Measurements from ENCODE around the gene AGL. TPM values are rescaled to one million over a fixed set of nuclear protein-coding genes. Genes with fewer than 3 reads are reported as not detected.

AGL gene
- total and polyA plus RNA-seq, 2 of the 13 experiments (the other 11 are each of a cell fraction or from before 2014, with no cell fraction given), result 4.3 to 13.1 TPM

DNA sequence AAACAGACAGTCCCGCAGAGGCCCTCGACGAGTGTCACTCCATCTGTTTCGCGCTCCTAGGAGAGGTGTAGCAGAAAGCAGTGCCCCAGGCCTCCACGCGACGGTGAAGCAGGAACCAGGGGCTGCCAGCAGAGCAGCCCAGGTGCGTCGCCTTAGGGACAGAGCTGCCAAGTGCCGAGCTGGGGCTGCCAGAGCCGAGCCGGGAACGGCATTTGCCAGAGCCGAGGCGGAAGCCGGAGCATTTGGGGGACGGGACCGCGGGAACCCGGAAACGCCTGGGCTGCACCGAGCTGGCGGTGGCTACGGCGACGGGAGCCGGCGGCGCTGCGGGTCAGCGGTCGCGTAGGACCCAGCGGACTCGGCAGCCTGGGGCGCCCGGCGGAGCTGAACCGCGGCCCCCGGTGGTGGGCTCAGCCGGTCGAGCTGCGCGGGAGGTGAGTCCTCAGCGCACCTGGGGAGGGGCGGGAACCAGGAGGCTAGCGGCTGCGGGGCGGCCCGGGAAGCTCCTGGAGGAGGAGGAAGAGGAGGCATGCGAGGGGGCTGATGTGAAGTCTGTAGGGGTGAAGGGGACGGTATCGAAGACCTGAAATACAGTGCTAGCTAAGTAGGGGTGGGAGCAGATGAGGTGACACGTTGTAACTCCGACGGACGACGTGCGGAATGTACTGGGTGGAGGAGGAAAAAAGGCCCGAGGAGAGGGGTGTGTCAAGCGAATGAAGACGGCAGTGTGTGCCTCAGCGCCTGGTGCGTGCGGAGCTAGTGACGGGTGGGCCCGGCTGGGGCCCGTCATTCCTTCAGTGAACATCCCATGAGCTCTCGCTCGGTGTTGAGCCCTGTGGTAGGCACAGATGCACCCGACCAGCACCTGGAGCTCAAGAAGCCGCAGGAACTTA lies 119.8 kb downstream of the AGL start, which contains the start of gene SLC35A3 (continued):
- TF ChIP-seq ZNF678 (CRISPR knock-in tag; IDR thresholded peaks at IDR 0.05), result no peak; the same call in 1 of the 2 replicates
- TF ChIP-seq, protein P1, sequence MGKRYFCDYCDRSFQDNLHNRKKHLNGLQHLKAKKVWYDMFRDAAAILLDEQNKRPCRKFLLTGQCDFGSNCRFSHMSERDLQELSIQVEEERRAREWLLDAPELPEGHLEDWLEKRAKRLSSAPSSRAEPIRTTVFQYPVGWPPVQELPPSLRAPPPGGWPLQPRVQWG (CRISPR knock-in tag; IDR thresholded peaks at IDR 0.05; ENCODE audit: borderline replicate concordance, low read depth), result no peak
- TF ChIP-seq CBX2 (IDR thresholded peaks at IDR 0.05; ENCODE audit: low read depth, low read length), result no peak
- TF ChIP-seq CBX2 (CRISPR knock-in tag; IDR thresholded peaks at IDR 0.05; ENCODE audit: low read depth), result peak; percentile 83; the same call in 1 of the 2 replicates
- no peak; the same call in 1 of the 2 replicates for TF ChIP-seq ZNF879 (CRISPR knock-in tag; IDR thresholded peaks at IDR 0.05)
- TF ChIP-seq ZNF3 (CRISPR knock-in tag; IDR thresholded peaks at IDR 0.05), result 0 out of 2 replicates have a peak, but pooled peaks have one; percentile 34
- peak in 1 of 2 experiments; percentile 25; a peak in 2 of 4 replicates for TF ChIP-seq NR2F1 (CRISPR knock-in tag; IDR thresholded peaks at IDR 0.05)
- TF ChIP-seq, protein P2, sequence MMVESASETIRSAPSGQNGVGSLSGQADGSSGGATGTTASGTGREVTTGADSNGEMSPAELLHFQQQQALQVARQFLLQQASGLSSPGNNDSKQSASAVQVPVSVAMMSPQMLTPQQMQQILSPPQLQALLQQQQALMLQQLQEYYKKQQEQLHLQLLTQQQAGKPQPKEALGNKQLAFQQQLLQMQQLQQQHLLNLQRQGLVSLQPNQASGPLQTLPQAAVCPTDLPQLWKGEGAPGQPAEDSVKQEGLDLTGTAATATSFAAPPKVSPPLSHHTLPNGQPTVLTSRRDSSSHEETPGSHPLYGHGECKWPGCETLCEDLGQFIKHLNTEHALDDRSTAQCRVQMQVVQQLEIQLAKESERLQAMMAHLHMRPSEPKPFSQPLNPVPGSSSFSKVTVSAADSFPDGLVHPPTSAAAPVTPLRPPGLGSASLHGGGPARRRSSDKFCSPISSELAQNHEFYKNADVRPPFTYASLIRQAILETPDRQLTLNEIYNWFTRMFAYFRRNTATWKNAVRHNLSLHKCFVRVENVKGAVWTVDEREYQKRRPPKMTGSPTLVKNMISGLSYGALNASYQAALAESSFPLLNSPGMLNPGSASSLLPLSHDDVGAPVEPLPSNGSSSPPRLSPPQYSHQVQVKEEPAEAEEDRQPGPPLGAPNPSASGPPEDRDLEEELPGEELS (CRISPR knock-in tag; IDR thresholded peaks at IDR 0.05), result no peak; the same call in 1 of the 2 replicates
- TF ChIP-seq BHLHE40 (IDR thresholded peaks at IDR 0.05; ENCODE audit: low read length), result 0 out of 2 replicates have a peak, but pooled peaks have one; percentile 23
- TF ChIP-seq ZNF451 (CRISPR knock-in tag; IDR thresholded peaks at IDR 0.05), result peak; percentile 94
- peak; percentile 99 for TF ChIP-seq ZFP82 (CRISPR knock-in tag; IDR thresholded peaks at IDR 0.05; ENCODE audit: borderline replicate concordance)
- peak; percentile 51; the same call in 1 of the 2 replicates for TF ChIP-seq SOX5 (CRISPR knock-in tag; IDR thresholded peaks at IDR 0.05; ENCODE audit: borderline replicate concordance)
- TF ChIP-seq, protein P3, sequence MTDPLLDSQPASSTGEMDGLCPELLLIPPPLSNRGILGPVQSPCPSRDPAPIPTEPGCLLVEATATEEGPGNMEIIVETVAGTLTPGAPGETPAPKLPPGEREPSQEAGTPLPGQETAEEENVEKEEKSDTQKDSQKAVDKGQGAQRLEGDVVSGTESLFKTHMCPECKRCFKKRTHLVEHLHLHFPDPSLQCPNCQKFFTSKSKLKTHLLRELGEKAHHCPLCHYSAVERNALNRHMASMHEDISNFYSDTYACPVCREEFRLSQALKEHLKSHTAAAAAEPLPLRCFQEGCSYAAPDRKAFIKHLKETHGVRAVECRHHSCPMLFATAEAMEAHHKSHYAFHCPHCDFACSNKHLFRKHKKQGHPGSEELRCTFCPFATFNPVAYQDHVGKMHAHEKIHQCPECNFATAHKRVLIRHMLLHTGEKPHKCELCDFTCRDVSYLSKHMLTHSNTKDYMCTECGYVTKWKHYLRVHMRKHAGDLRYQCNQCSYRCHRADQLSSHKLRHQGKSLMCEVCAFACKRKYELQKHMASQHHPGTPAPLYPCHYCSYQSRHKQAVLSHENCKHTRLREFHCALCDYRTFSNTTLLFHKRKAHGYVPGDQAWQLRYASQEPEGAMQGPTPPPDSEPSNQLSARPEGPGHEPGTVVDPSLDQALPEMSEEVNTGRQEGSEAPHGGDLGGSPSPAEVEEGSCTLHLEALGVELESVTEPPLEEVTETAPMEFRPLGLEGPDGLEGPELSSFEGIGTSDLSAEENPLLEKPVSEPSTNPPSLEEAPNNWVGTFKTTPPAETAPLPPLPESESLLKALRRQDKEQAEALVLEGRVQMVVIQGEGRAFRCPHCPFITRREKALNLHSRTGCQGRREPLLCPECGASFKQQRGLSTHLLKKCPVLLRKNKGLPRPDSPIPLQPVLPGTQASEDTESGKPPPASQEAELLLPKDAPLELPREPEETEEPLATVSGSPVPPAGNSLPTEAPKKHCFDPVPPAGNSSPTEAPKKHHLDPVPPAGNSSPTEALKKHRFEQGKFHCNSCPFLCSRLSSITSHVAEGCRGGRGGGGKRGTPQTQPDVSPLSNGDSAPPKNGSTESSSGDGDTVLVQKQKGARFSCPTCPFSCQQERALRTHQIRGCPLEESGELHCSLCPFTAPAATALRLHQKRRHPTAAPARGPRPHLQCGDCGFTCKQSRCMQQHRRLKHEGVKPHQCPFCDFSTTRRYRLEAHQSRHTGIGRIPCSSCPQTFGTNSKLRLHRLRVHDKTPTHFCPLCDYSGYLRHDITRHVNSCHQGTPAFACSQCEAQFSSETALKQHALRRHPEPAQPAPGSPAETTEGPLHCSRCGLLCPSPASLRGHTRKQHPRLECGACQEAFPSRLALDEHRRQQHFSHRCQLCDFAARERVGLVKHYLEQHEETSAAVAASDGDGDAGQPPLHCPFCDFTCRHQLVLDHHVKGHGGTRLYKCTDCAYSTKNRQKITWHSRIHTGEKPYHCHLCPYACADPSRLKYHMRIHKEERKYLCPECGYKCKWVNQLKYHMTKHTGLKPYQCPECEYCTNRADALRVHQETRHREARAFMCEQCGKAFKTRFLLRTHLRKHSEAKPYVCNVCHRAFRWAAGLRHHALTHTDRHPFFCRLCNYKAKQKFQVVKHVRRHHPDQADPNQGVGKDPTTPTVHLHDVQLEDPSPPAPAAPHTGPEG (CRISPR knock-in tag; IDR thresholded peaks at IDR 0.05), result peak; percentile 91
- TF ChIP-seq ZKSCAN8 (CRISPR knock-in tag; IDR thresholded peaks at IDR 0.05; ENCODE audit: borderline replicate concordance), result peak; percentile 81
- TF ChIP-seq, protein P4, sequence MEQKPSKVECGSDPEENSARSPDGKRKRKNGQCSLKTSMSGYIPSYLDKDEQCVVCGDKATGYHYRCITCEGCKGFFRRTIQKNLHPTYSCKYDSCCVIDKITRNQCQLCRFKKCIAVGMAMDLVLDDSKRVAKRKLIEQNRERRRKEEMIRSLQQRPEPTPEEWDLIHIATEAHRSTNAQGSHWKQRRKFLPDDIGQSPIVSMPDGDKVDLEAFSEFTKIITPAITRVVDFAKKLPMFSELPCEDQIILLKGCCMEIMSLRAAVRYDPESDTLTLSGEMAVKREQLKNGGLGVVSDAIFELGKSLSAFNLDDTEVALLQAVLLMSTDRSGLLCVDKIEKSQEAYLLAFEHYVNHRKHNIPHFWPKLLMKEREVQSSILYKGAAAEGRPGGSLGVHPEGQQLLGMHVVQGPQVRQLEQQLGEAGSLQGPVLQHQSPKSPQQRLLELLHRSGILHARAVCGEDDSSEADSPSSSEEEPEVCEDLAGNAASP (CRISPR knock-in tag; IDR thresholded peaks at IDR 0.05; ENCODE audit: borderline replicate concordance), result peak; percentile 82
- TF ChIP-seq POGZ (CRISPR knock-in tag; IDR thresholded peaks at IDR 0.05), result peak; percentile 99

Measured in HepG2 (cell line).